ENCODE results near the gene KCNMA1. TPM values are rescaled to one million over a fixed set of nuclear protein-coding genes. Genes with fewer than 3 reads are reported as not detected.
A peak's percentile ranks its signal among the peaks of the same experiment; 100 is the strongest.

Gene KCNMA1
- total RNA-seq, 2 donors from 2014 or later: 5.9 to 9.3 TPM

DNA sequence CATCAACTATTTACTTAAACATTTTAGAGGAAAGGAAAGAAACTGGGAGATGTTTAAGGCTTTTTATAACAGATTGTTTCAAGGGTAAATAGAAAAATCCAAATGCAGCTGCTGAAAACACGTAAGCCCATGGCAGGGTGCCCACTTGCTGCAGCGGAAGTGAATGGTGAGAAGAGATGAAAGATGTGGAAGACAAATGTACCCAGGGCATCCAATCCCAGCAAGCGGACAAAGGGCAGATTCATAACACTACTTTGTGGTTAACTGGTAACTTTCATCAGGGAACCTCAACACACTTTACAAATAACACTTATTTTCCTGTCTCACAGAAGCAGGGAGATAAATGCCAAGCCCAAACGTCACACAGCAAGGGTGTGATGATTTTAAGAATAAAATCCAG is 358.4 kb downstream of the KCNMA1 start:
- H3K9me3 ChIP-seq: no peaks in the 10 kb centered on the region
- DNase-seq (peak in 3 of 4 donors; percentile 20 to 59 (median 30)), ATAC-seq (no peak)
- TF ChIP-seq, protein P1, sequence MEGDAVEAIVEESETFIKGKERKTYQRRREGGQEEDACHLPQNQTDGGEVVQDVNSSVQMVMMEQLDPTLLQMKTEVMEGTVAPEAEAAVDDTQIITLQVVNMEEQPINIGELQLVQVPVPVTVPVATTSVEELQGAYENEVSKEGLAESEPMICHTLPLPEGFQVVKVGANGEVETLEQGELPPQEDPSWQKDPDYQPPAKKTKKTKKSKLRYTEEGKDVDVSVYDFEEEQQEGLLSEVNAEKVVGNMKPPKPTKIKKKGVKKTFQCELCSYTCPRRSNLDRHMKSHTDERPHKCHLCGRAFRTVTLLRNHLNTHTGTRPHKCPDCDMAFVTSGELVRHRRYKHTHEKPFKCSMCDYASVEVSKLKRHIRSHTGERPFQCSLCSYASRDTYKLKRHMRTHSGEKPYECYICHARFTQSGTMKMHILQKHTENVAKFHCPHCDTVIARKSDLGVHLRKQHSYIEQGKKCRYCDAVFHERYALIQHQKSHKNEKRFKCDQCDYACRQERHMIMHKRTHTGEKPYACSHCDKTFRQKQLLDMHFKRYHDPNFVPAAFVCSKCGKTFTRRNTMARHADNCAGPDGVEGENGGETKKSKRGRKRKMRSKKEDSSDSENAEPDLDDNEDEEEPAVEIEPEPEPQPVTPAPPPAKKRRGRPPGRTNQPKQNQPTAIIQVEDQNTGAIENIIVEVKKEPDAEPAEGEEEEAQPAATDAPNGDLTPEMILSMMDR (IDR thresholded peaks at IDR 0.05): no peak
- TF ChIP-seq POLR2A (IDR thresholded peaks at IDR 0.05): no peak
- WGBS, 2 donors: 46 to 52% methylated on average over 4 of the region's 4 CpGs
- H3K36me3 ChIP-seq (replicated peaks in 1 of 2; ENCODE audit: insufficient read depth in 1 of 2, low read depth in 2 of 2): no peaks in the 10 kb centered on the region
- no peaks in the 10 kb centered on the region for H3K4me1 ChIP-seq
- H3K4me3 ChIP-seq: no peak overlapping the region
- H3K27me3 ChIP-seq: no peaks in the 10 kb centered on the region
- intact Hi-C loops (cut with DNase I): no loop called here
- no peak overlapping the region for H3K27ac ChIP-seq

DNA sequence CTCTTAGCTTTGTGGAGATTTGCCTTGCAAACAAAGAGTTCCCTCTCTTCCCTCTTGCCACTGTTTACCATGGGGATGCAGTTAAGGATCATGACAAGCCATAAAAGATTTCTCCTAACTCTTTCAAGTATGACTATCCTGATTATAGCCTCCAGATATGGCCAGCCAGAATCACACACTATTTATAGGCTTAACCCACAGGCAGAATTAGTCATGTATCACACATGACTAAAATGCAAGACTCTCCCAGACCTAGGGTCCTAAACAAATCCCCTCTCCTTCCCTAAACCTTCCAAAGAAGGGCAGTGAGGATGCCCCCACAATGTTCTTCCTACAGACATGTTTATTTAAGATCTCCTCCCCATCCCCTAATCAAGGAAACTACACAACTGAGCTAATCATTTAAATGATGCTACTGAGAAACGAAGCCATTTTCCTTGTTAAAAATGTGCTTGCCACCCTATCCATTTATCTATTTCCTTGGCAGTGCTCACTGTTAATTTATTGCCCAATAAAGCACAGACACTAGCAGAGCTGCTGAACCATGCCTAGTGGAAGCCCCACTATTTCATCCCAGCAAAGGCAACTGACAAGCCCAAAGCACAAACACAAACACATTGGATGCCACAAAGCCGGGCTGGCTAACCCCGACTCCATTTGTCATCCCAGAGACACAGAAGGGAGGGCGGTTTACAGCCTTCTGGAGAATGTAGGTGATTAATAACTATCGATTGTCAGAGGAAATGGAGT is 363.4 kb downstream of the KCNMA1 start:
- no peak for DNase-seq
- WGBS, 2 donors: 56 to 59% methylated on average over 5 of the region's 5 CpGs
- no peak overlapping the region for H3K4me3 ChIP-seq
- TF ChIP-seq, protein P1 (IDR thresholded peaks at IDR 0.05): no peak
- no peak for TF ChIP-seq POLR2A (IDR thresholded peaks at IDR 0.05)
- no peaks in the 10 kb centered on the region for H3K36me3 ChIP-seq (replicated peaks in 1 of 2; ENCODE audit: insufficient read depth in 1 of 2, low read depth in 2 of 2)
- intact Hi-C loops (cut with DNase I): no loop called here
- H3K27ac ChIP-seq: no peak overlapping the region
- H3K27me3 ChIP-seq: no peaks in the 10 kb centered on the region
- ATAC-seq: no peak
- no peaks in the 10 kb centered on the region for H3K4me1 ChIP-seq
- no peaks in the 10 kb centered on the region for H3K9me3 ChIP-seq

DNA sequence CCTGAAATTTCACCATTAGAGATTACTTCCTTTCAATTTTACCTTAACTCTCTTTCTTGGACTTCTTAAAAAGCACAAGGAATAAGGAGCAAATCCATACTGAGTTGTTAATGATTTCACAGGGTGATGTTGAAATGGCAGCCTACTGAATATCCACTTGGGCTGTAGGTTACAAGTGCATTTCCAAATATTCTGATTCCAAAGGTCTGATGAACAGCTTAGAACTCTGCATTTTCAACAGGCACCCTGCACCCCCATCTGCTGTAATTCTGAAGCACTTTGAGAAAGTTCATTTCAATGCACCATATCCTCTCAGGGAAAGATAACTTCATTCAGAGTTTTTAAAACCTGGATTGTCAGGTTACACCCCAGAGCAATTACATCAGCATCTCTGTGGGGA is 368.4 kb downstream of the KCNMA1 start:
- H3K27me3 ChIP-seq: no peaks in the 10 kb centered on the region
- no peak for DNase-seq
- H3K4me3 ChIP-seq: no peak overlapping the region
- TF ChIP-seq POLR2A (IDR thresholded peaks at IDR 0.05): no peak
- TF ChIP-seq, protein P1 (IDR thresholded peaks at IDR 0.05): no peak
- no peak overlapping the region for H3K27ac ChIP-seq
- ATAC-seq: no peak
- peaks cover 4% of the 10 kb centered on the region for H3K4me1 ChIP-seq
- intact Hi-C loops (cut with DNase I): no loop called here
- no peaks in the 10 kb centered on the region for H3K36me3 ChIP-seq (replicated peaks in 1 of 2; ENCODE audit: insufficient read depth in 1 of 2, low read depth in 2 of 2)
- no peaks in the 10 kb centered on the region for H3K9me3 ChIP-seq

DNA sequence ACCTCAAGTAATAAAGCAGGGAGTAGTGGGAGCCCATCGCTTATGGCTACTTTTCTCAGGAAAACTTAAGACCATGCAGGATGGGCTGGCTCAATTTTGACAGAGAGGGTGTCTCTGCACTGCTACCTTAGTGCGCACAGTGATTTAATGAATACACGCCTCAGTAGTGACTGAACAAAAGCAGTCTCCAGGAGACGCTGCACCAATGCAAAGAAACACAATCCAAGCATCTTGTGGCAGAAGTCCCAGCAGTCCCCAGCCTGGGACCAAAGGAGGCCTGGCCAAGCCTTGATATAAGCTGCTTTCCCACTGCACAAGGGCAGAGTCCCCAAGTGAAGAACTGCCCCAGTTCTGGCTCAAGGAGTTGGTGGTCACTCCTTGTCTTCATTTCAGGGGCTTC is 368.9 kb downstream of the KCNMA1 start:
- intact Hi-C loops (cut with DNase I): no loop called here
- DNase-seq (no peak), ATAC-seq (no peak)
- no peak overlapping the region for H3K27ac ChIP-seq
- peaks cover 4% of the 10 kb centered on the region for H3K4me1 ChIP-seq
- no peaks in the 10 kb centered on the region for H3K27me3 ChIP-seq
- no peak for TF ChIP-seq POLR2A (IDR thresholded peaks at IDR 0.05)
- TF ChIP-seq, protein P1 (IDR thresholded peaks at IDR 0.05): no peak
- no peaks in the 10 kb centered on the region for H3K9me3 ChIP-seq
- H3K36me3 ChIP-seq (replicated peaks in 1 of 2; ENCODE audit: insufficient read depth in 1 of 2, low read depth in 2 of 2): no peaks in the 10 kb centered on the region
- H3K4me3 ChIP-seq: no peak overlapping the region
- WGBS, 2 donors: 93 to 98% methylated on average over 4 of the region's 4 CpGs
